HG03378 (cell line): ENCODE measurements around the gene APPBP2.
"Not testable (repeated sequence)": the region's sequence is repeated elsewhere in the genome, so short reads cannot be mapped to it uniquely, and the experiment has no call there.

Experiments
- ATAC-seq: cut with Tn5 transposase; IDR thresholded peaks from one replicate; pipeline ENCODE4 v1.9.1; 2021; ENCODE audit warnings: mild to moderate bottlenecking, moderate library complexity; ENCODE audit not compliant: unreplicated experiment

Gene APPBP2

GRCh38 chr17:60506312-60506711, 19.7 kb downstream of the APPBP2 start:
- no peak for ATAC-seq

- no peak for ATAC-seq
These were observed 23.9 kb downstream of the APPBP2 start for GRCh38 chr17:60502145-60502544.

- no peak for ATAC-seq
These were observed 24.5 kb downstream of the APPBP2 start for GRCh38 chr17:60501589-60501988.

- no peak for ATAC-seq
These were observed 30.0 kb downstream of the APPBP2 start for GRCh38 chr17:60496041-60496440.

GRCh38 chr17:60495260-60495659, 30.8 kb downstream of the APPBP2 start:
- no peak for ATAC-seq

GRCh38 chr17:60493847-60494321, 32.2 kb downstream of the APPBP2 start:
- ATAC-seq = no peak

- no peak for ATAC-seq
These were observed 34.3 kb downstream of the APPBP2 start for GRCh38 chr17:60491771-60492170.

GRCh38 chr17:60490594-60490993, 35.4 kb downstream of the APPBP2 start:
- ATAC-seq = not testable (repeated sequence)

GRCh38 chr17:60481604-60482003, 44.4 kb downstream of the APPBP2 start:
- no peak for ATAC-seq

GRCh38 chr17:60473788-60474187, 52.3 kb downstream of the APPBP2 start:
- ATAC-seq = no peak

GRCh38 chr17:60472449-60472848, 53.6 kb downstream of the APPBP2 start:
- no peak for ATAC-seq

GRCh38 chr17:60471451-60471850, 54.6 kb downstream of the APPBP2 start:
- no peak for ATAC-seq

- ATAC-seq = no peak
These were observed 57.7 kb downstream of the APPBP2 start for GRCh38 chr17:60468371-60468770.

- ATAC-seq = no peak
These were observed 61.7 kb downstream of the APPBP2 start for GRCh38 chr17:60464343-60464742.

GRCh38 chr17:60463157-60463835, 62.7 kb downstream of the APPBP2 start:
- ATAC-seq = no peak

- ATAC-seq = no peak
These were observed 64.5 kb downstream of the APPBP2 start for GRCh38 chr17:60461584-60461983.

GRCh38 chr17:60457148-60457547, 68.9 kb downstream of the APPBP2 start:
- ATAC-seq = no peak

- no peak for ATAC-seq
These were observed 70.7 kb downstream of the APPBP2 start for GRCh38 chr17:60455378-60455777.

- no peak for ATAC-seq
These were observed 74.1 kb downstream of the APPBP2 start for GRCh38 chr17:60451965-60452364.

GRCh38 chr17:60451071-60451470, 75.0 kb downstream of the APPBP2 start:
- no peak for ATAC-seq

GRCh38 chr17:60447375-60447774, 78.7 kb downstream of the APPBP2 start:
- no peak for ATAC-seq

- ATAC-seq = no peak
These were observed 80.9 kb downstream of the APPBP2 start for GRCh38 chr17:60445144-60445543.

- no peak for ATAC-seq
These were observed 82.3 kb downstream of the APPBP2 start for GRCh38 chr17:60443713-60444112.
